ENCODE results near the gene WNK1.

WNK1 gene

DNA sequence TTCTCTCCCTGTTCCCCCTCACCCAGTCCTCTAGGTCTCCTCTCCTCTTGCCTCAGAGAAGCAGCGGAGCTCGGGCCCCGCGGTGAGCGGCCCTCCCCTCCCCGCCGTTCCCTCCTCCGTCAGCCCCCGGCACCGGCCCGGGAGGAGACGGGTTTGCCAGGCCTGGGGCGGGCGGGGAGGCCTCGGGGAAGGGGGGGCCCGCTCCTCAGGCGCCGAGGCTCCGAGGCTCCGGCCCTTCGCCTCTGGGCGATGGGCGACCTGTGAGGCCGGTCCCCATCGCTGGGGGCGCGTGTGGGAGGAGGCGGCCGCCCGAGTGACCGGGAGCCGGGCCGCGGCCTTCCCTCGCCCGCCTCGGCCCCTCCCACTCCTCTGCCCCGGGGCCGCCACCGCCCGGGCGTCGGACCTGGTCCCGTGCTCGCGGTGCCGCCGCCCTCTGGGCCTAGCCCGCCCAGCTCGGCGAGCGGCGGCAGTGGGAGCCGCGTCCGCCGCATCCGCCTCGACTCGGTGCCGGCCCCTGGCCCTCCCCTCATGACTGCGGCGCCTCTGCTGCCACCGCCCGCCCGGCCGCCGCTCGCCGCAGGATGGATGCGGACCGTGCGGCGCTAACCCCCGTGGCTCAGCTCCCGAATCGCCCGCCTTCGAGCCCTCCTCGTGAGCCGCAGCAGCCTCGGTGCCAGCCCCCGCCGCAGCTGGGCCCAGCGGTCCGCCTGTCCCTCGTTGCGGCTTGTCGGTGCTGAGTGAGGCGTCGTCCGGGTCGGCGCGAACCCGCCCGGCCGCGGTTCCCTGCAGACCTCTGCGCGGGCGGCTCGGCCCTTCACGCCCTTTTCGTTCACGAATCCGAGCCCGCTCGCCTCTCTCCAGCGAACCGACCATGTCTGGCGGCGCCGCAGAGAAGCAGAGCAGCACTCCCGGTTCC, 574 bp downstream of the WNK1 start:
- no peak for TF ChIP-seq EZH2phosphoT487 (IDR thresholded peaks at IDR 0.05; ENCODE audit: low read depth)
- TF ChIP-seq CTCF (IDR thresholded peaks at IDR 0.05; ENCODE audit: low read depth, low read length), result peak; percentile 4; the same call in 1 of the 2 replicates
- peaks cover 34% of the 10 kb centered on the region for H3K36me3 ChIP-seq (replicated peaks; ENCODE audit: low read depth, low read length)
- no peak overlapping the region for H2AFZ ChIP-seq (ENCODE audit: low read depth, low read length)
- H3K4me2 ChIP-seq (ENCODE audit: low read length), result peak overlapping the region; percentile 84
- H4K20me1 ChIP-seq (ENCODE audit: insufficient read depth, low read length), result peaks cover 43% of the 10 kb centered on the region
- no peaks in the 10 kb centered on the region for H3K9me3 ChIP-seq (ENCODE audit: insufficient read depth, low read length)
- H3K4me1 ChIP-seq (ENCODE audit: low read length), result peaks cover 34% of the 10 kb centered on the region
- peak overlapping the region; percentile 90 for H3K9ac ChIP-seq (ENCODE audit: low read length)
- peaks cover 55% of the 10 kb centered on the region for H3K79me2 ChIP-seq (ENCODE audit: low read length)
- H3K27me3 ChIP-seq (ENCODE audit: low read depth, low read length), result no peaks in the 10 kb centered on the region
- peak overlapping the region; percentile 90 for H3K4me3 ChIP-seq (ENCODE audit: low read length)
- H3K27ac ChIP-seq (ENCODE audit: low read length), result peak overlapping the region; percentile 74

GRCh38 chr12:753611-754472, 1.5 kb downstream of the WNK1 start:
- Histone ChIP-seq H3K27me3 (ENCODE audit: low read depth, low read length) (no peaks in the 10 kb centered on the region), H3K9me3 (ENCODE audit: insufficient read depth, low read length) (no peaks in the 10 kb centered on the region), H3K36me3 (replicated peaks; ENCODE audit: low read depth, low read length) (peaks cover 34% of the 10 kb centered on the region), H4K20me1 (ENCODE audit: insufficient read depth, low read length) (peaks cover 51% of the 10 kb centered on the region), H2AFZ (ENCODE audit: low read depth, low read length) (no peak overlapping the region), H3K4me2 (ENCODE audit: low read length) (peak overlapping the region; percentile 84), H3K27ac (ENCODE audit: low read length) (peak overlapping the region; percentile 74), H3K9ac (ENCODE audit: low read length) (peak overlapping the region; percentile 90), H3K4me3 (ENCODE audit: low read length) (peak overlapping the region; percentile 90), H3K79me2 (ENCODE audit: low read length) (peaks cover 64% of the 10 kb centered on the region), H3K4me1 (ENCODE audit: low read length) (peaks cover 34% of the 10 kb centered on the region)
- no peak for TF ChIP-seq CTCF (IDR thresholded peaks at IDR 0.05; ENCODE audit: low read depth, low read length)
- TF ChIP-seq EZH2phosphoT487 (IDR thresholded peaks at IDR 0.05; ENCODE audit: low read depth), result no peak

- H3K27me3 ChIP-seq (ENCODE audit: low read depth, low read length), result no peaks in the 10 kb centered on the region
- H3K4me1 ChIP-seq (ENCODE audit: low read length), result peaks cover 33% of the 10 kb centered on the region
- no peak overlapping the region for H2AFZ ChIP-seq (ENCODE audit: low read depth, low read length)
- TF ChIP-seq EZH2phosphoT487 (IDR thresholded peaks at IDR 0.05; ENCODE audit: low read depth), result no peak
- no peak for TF ChIP-seq CTCF (IDR thresholded peaks at IDR 0.05; ENCODE audit: low read depth, low read length)
- H3K79me2 ChIP-seq (ENCODE audit: low read length), result peaks cover 70% of the 10 kb centered on the region
- peaks cover 34% of the 10 kb centered on the region for H3K36me3 ChIP-seq (replicated peaks; ENCODE audit: low read depth, low read length)
- H3K4me3 ChIP-seq (ENCODE audit: low read length), result peak overlapping the region; percentile 90
- H3K9me3 ChIP-seq (ENCODE audit: insufficient read depth, low read length), result no peaks in the 10 kb centered on the region
- H4K20me1 ChIP-seq (ENCODE audit: insufficient read depth, low read length), result peaks cover 54% of the 10 kb centered on the region
- H3K27ac ChIP-seq (ENCODE audit: low read length), result peak overlapping the region; percentile 74
- H3K9ac ChIP-seq (ENCODE audit: low read length), result peak overlapping the region; percentile 90
- H3K4me2 ChIP-seq (ENCODE audit: low read length), result peak overlapping the region; percentile 84
Measured at GRCh38 chr12:754473-754820, 2.1 kb downstream of the WNK1 start.
